ENCODE data around the gene RNU7-1.

Gene RNU7-1

GRCh38 chr12:6952121-6952862 lies 8.7 kb downstream of the RNU7-1 start:
- Histone ChIP-seq H3K18ac (ENCODE audit: low read depth in 1 of 2, low read length in 2 of 2) (no peak overlapping the region), H3K4me3 (ENCODE audit: insufficient read depth in 1 of 2, low read depth in 1 of 2, low read length in 2 of 2) (no peak overlapping the region), H2BK5ac (ENCODE audit: low read depth, low read length, poor library complexity, severe bottlenecking) (no peak overlapping the region), H3K14ac (ENCODE audit: low read length in 2 of 2) (no peak overlapping the region), H3K79me1 (replicated peaks; ENCODE audit: low read length, poor library complexity, severe bottlenecking) (peaks cover 5% of the 10 kb centered on the region), H4K91ac (ENCODE audit: low read length) (peak overlapping the region; percentile 7), H4K8ac (ENCODE audit: low read length) (no peak overlapping the region), H3K4me2 (ENCODE audit: low read length, poor library complexity, severe bottlenecking) (no peak overlapping the region), H3K36me3 (ENCODE audit: control insufficient read depth in 1 of 2, insufficient read depth in 2 of 2, low read depth in 1 of 2, low read length in 2 of 2) (peaks cover 0 to 26% of the 10 kb centered on the region in 2 experiments), H3K23ac (ENCODE audit: low read length in 2 of 2) (no peak overlapping the region), H3K4ac (ENCODE audit: low read depth in 1 of 2, low read length in 2 of 2) (no peak overlapping the region), H3K4me1 (ENCODE audit: control insufficient read depth, insufficient read depth, low read depth, low read length) (peaks cover 11% of the 10 kb centered on the region), H2BK120ac (ENCODE audit: low read depth, low read length) (no peak overlapping the region), H2BK15ac (ENCODE audit: low read depth, poor library complexity, severe bottlenecking) (peak overlapping the region; percentile 38), H2AK5ac (ENCODE audit: low read length, severe bottlenecking) (no peak overlapping the region), H3K27me3 (ENCODE audit: control insufficient read depth in 1 of 2, insufficient read depth in 1 of 2, low read length in 2 of 2) (peaks cover 0 to 18% of the 10 kb centered on the region in 2 experiments), H2AFZ (ENCODE audit: low read depth, low read length) (no peak overlapping the region), H2BK12ac (ENCODE audit: low read length in 2 of 2) (no peak overlapping the region), H3K27ac (ENCODE audit: low read length, poor library complexity, severe bottlenecking) (no peak overlapping the region), H3K9ac (ENCODE audit: low read length) (no peak overlapping the region), H3K9me3 (ENCODE audit: control insufficient read depth, low read length) (no peaks in the 10 kb centered on the region)
- no peak for DNase-seq
- 73% methylated on average over 22 of the region's 22 CpGs for WGBS

- WGBS = 92% methylated on average over 12 of the region's 15 CpGs
- no peaks in the 10 kb centered on the region for H3K9me3 ChIP-seq (ENCODE audit: control insufficient read depth, low read length)
- H2AFZ ChIP-seq (ENCODE audit: low read depth, low read length) = no peak overlapping the region
- H3K36me3 ChIP-seq (ENCODE audit: control insufficient read depth in 1 of 2, insufficient read depth in 2 of 2, low read depth in 1 of 2, low read length in 2 of 2) = peaks cover 0 to 30% of the 10 kb centered on the region in 2 experiments
- no peak overlapping the region for H3K14ac ChIP-seq (ENCODE audit: low read length in 2 of 2)
- H3K27ac ChIP-seq (ENCODE audit: low read length, poor library complexity, severe bottlenecking) = no peak overlapping the region
- no peak overlapping the region for H3K23ac ChIP-seq (ENCODE audit: low read length in 2 of 2)
- H3K4me2 ChIP-seq (ENCODE audit: low read length, poor library complexity, severe bottlenecking) = no peak overlapping the region
- no peak overlapping the region for H2BK5ac ChIP-seq (ENCODE audit: low read depth, low read length, poor library complexity, severe bottlenecking)
- H3K79me1 ChIP-seq (replicated peaks; ENCODE audit: low read length, poor library complexity, severe bottlenecking) = peaks cover 2% of the 10 kb centered on the region
- H4K91ac ChIP-seq (ENCODE audit: low read length) = no peak overlapping the region
- no peak overlapping the region for H2BK12ac ChIP-seq (ENCODE audit: low read length in 2 of 2)
- H2BK120ac ChIP-seq (ENCODE audit: low read depth, low read length) = no peak overlapping the region
- H2BK15ac ChIP-seq (ENCODE audit: low read depth, poor library complexity, severe bottlenecking) = no peak overlapping the region
- no peak overlapping the region for H3K4me3 ChIP-seq (ENCODE audit: insufficient read depth in 1 of 2, low read depth in 1 of 2, low read length in 2 of 2)
- no peak overlapping the region for H4K8ac ChIP-seq (ENCODE audit: low read length)
- H3K4me1 ChIP-seq (ENCODE audit: control insufficient read depth, insufficient read depth, low read depth, low read length) = peaks cover 11% of the 10 kb centered on the region
- peaks cover 0 to 18% of the 10 kb centered on the region in 2 experiments for H3K27me3 ChIP-seq (ENCODE audit: control insufficient read depth in 1 of 2, insufficient read depth in 1 of 2, low read length in 2 of 2)
- no peak overlapping the region for H3K4ac ChIP-seq (ENCODE audit: low read depth in 1 of 2, low read length in 2 of 2)
- H3K9ac ChIP-seq (ENCODE audit: low read length) = no peak overlapping the region
- no peak overlapping the region for H3K18ac ChIP-seq (ENCODE audit: low read depth in 1 of 2, low read length in 2 of 2)
- no peak for DNase-seq
- H2AK5ac ChIP-seq (ENCODE audit: low read length, severe bottlenecking) = no peak overlapping the region
These were observed 9.3 kb downstream of the RNU7-1 start for GRCh38 chr12:6952863-6953441.

GRCh38 chr12:6953442-6954315 lies 10.1 kb downstream of the RNU7-1 start:
- Histone ChIP-seq H2BK5ac (ENCODE audit: low read depth, low read length, poor library complexity, severe bottlenecking) (no peak overlapping the region), H2BK15ac (ENCODE audit: low read depth, poor library complexity, severe bottlenecking) (no peak overlapping the region), H2BK120ac (ENCODE audit: low read depth, low read length) (no peak overlapping the region), H3K27me3 (ENCODE audit: control insufficient read depth in 1 of 2, insufficient read depth in 1 of 2, low read length in 2 of 2) (peaks cover 0 to 18% of the 10 kb centered on the region in 2 experiments), H3K14ac (ENCODE audit: low read length in 2 of 2) (no peak overlapping the region), H3K4me3 (ENCODE audit: insufficient read depth in 1 of 2, low read depth in 1 of 2, low read length in 2 of 2) (no peak overlapping the region), H2AFZ (ENCODE audit: low read depth, low read length) (no peak overlapping the region), H3K4me2 (ENCODE audit: low read length, poor library complexity, severe bottlenecking) (no peak overlapping the region), H3K4me1 (ENCODE audit: control insufficient read depth, insufficient read depth, low read depth, low read length) (peaks cover 11% of the 10 kb centered on the region), H3K36me3 (ENCODE audit: control insufficient read depth in 1 of 2, insufficient read depth in 2 of 2, low read depth in 1 of 2, low read length in 2 of 2) (peaks cover 0 to 33% of the 10 kb centered on the region in 2 experiments), H2BK12ac (ENCODE audit: low read length in 2 of 2) (peak overlapping the region in 1 of 2 experiments; percentile 35), H4K8ac (ENCODE audit: low read length) (peak overlapping the region; percentile 61), H2AK5ac (ENCODE audit: low read length, severe bottlenecking) (no peak overlapping the region), H3K18ac (ENCODE audit: low read depth in 1 of 2, low read length in 2 of 2) (peak overlapping the region in 1 of 2 experiments; percentile 41), H3K9me3 (ENCODE audit: control insufficient read depth, low read length) (no peaks in the 10 kb centered on the region), H3K79me1 (replicated peaks; ENCODE audit: low read length, poor library complexity, severe bottlenecking) (peaks cover 2% of the 10 kb centered on the region), H3K23ac (ENCODE audit: low read length in 2 of 2) (no peak overlapping the region), H3K27ac (ENCODE audit: low read length, poor library complexity, severe bottlenecking) (no peak overlapping the region), H3K9ac (ENCODE audit: low read length) (peak overlapping the region; percentile 32), H3K4ac (ENCODE audit: low read depth in 1 of 2, low read length in 2 of 2) (peak overlapping the region in 1 of 2 experiments; percentile 52), H4K91ac (ENCODE audit: low read length) (no peak overlapping the region)
- 80% methylated on average over 16 of the region's 24 CpGs for WGBS
- peak; percentile 54 for DNase-seq

All from mesenchymal stem cell (in vitro differentiated cells and primary cell).